ENCODE results near the gene ZFHX2. TPM values are rescaled to one million over a fixed set of nuclear protein-coding genes. Genes with fewer than 3 reads are reported as not detected.

Gene ZFHX2
- polyA plus RNA-seq, 1 of the 3 experiments (the other 2 are of a cell fraction) = 0.77 TPM

DNA sequence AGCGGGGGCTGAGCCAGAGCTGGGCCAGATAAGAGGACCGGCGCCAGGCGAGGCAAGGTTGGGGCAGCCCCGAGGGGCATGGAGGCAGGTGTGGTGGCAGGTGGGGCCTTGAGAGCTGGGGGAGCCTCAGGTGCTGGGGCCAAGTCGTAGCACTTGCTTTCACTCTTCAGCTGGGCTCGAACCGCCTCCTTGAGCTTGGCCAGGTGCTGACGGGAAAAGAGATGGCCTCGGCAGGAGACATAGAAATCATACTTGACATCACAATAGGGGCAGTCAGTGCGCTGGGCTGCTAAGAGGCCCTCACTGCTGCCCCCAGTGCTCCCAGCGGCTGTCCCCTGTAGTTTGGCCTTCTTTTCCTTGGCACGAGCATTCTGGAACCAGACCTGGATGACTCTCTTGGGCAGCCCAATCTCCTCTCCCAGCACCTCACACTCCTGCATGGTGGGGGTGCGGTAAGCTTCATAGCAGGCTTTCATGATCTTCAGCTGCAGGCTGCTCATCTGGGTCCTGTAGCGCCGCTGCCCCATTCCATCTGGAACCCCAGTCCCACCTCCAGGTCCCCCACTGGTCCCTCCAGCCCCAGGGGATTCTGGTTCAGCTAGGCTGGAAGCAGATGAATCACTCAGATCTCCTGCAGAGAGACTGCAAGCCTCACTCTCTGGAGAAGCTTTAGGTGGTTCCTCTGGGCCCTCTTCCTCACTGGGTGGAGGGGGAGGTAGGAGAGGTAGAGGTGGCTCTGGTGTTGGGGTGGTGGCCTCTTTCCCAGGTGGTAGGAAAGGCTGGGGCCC is 28.1 kb downstream of the ZFHX2 start:
- peaks cover 0 to 3% of the 10 kb centered on the region in 2 experiments; a peak in 1 of 4 replicates for H3K4me1 ChIP-seq (ENCODE audit: control insufficient read depth in 1 of 2, insufficient read depth in 2 of 2, low read depth in 1 of 2, low read length in 1 of 2)
- H4K20me1 ChIP-seq (ENCODE audit: insufficient read depth) = no peaks in the 10 kb centered on the region
- no peaks in the 10 kb centered on the region for H3K9me3 ChIP-seq
- H2AFZ ChIP-seq (ENCODE audit: low read depth) = no peak overlapping the region
- DNase-seq = no peak
- 80% methylated on average over 14 of the region's 16 CpGs for WGBS (ENCODE audit: low lambda C conversion rate)
- H3K9me2 ChIP-seq = no peaks in the 10 kb centered on the region
- no peak overlapping the region for H3K9ac ChIP-seq
- no peak overlapping the region for H3K27ac ChIP-seq (ENCODE audit: low read depth in 2 of 2, low read length in 1 of 2)
- H3K4me3 ChIP-seq (ENCODE audit: low read depth in 2 of 2, low read length in 1 of 2) = no peak overlapping the region
- no peaks in the 10 kb centered on the region for H3F3A ChIP-seq (replicated peaks; ENCODE audit: insufficient read depth)
- H3K79me2 ChIP-seq (ENCODE audit: insufficient read depth) = no peaks in the 10 kb centered on the region
- H3K36me3 ChIP-seq (replicated peaks in 1 of 2; ENCODE audit: control insufficient read depth in 1 of 2, insufficient read depth in 2 of 2, low read length in 1 of 2) = peaks cover 0 to 6% of the 10 kb centered on the region in 2 experiments
- no peak overlapping the region for H3K4me2 ChIP-seq
- TF ChIP-seq TEAD4 (IDR thresholded peaks at IDR 0.05; ENCODE audit: borderline replicate concordance, insufficient read depth) = no peak
- no peak for TF ChIP-seq ELF1 (IDR thresholded peaks at IDR 0.05)
- TF ChIP-seq RXRA (IDR thresholded peaks at IDR 0.05; ENCODE audit: borderline replicate concordance, low read depth) = no peak
- TF ChIP-seq, protein P1, sequence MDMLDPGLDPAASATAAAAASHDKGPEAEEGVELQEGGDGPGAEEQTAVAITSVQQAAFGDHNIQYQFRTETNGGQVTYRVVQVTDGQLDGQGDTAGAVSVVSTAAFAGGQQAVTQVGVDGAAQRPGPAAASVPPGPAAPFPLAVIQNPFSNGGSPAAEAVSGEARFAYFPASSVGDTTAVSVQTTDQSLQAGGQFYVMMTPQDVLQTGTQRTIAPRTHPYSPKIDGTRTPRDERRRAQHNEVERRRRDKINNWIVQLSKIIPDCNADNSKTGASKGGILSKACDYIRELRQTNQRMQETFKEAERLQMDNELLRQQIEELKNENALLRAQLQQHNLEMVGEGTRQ (IDR thresholded peaks at IDR 0.05; ENCODE audit: borderline replicate concordance, low read depth, low read length) = no peak
- TF ChIP-seq MEF2A (IDR thresholded peaks at IDR 0.05; ENCODE audit: borderline replicate concordance, low read depth) = no peak
- no peak for TF ChIP-seq POLR2AphosphoS5 (IDR thresholded peaks at IDR 0.05; ENCODE audit: low read depth, low read length)
- no peak for TF ChIP-seq JUND (IDR thresholded peaks at IDR 0.05)
- TF ChIP-seq, protein P2, sequence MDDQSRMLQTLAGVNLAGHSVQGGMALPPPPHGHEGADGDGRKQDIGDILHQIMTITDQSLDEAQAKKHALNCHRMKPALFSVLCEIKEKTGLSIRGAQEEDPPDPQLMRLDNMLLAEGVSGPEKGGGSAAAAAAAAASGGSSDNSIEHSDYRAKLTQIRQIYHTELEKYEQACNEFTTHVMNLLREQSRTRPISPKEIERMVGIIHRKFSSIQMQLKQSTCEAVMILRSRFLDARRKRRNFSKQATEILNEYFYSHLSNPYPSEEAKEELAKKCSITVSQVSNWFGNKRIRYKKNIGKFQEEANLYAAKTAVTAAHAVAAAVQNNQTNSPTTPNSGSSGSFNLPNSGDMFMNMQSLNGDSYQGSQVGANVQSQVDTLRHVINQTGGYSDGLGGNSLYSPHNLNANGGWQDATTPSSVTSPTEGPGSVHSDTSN (IDR thresholded peaks at IDR 0.05) = no peak
- TF ChIP-seq FOXM1 (IDR thresholded peaks at IDR 0.05; ENCODE audit: low read depth) = no peak
- no peak for TF ChIP-seq CHD2 (IDR thresholded peaks at IDR 0.05; ENCODE audit: low read length, partially characterized antibody)
- TF ChIP-seq SIN3A (IDR thresholded peaks at IDR 0.05; ENCODE audit: borderline replicate concordance, low read depth, low read length) = no peak
- TF ChIP-seq GATA2 (CRISPR knock-in tag; IDR thresholded peaks at IDR 0.05) = no peak
- TF ChIP-seq NRF1 (IDR thresholded peaks at IDR 0.05; ENCODE audit: low read depth, low read length) = no peak
- TF ChIP-seq GABPA (IDR thresholded peaks at IDR 0.05; ENCODE audit: low read depth) = no peak
- no peak for TF ChIP-seq RFX5 (IDR thresholded peaks at IDR 0.05; ENCODE audit: low read length)
- TF ChIP-seq, protein P3, sequence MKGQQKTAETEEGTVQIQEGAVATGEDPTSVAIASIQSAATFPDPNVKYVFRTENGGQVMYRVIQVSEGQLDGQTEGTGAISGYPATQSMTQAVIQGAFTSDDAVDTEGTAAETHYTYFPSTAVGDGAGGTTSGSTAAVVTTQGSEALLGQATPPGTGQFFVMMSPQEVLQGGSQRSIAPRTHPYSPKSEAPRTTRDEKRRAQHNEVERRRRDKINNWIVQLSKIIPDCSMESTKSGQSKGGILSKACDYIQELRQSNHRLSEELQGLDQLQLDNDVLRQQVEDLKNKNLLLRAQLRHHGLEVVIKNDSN (IDR thresholded peaks at IDR 0.05; ENCODE audit: borderline replicate concordance, low read depth) = no peak
- TF ChIP-seq TCF12 (IDR thresholded peaks at IDR 0.05) = no peak
- TF ChIP-seq YY1 (IDR thresholded peaks at IDR 0.05; ENCODE audit: low read depth) = no peak
- no peak for TF ChIP-seq SMC3 (IDR thresholded peaks at IDR 0.05; ENCODE audit: low read depth, low read length)
- ChIA-PET CTCF (interaction anchor here (1.0 to 2.9 kb wide), 7 partner anchors 9 to 45 kb away, joined by 3 to 11 read pairs (median 4); no protein-coding TSS in a partner anchor), POLR2A (no interaction called here)
- H3K27me3 ChIP-seq (ENCODE audit: insufficient read depth) = no peaks in the 10 kb centered on the region

Measured in SK-N-SH (cell line).